B cell (primary cell): Measurements from ENCODE around the gene MORC1. TPM values are rescaled to one million over a fixed set of nuclear protein-coding genes. Genes with fewer than 3 reads are reported as not detected.

Experiments used
- ATAC-seq: fragments of 200-7000 bp; cut with Tn5 transposase; one replicate; pipeline ENCODE4 v1.10.0; 2021; ENCODE audit warnings: low read depth, mild to moderate bottlenecking, moderate number of reproducible peaks, moderate library complexity
- CTCF ChIA-PET: fragments of 350-600 bp; sonication (Branson Sonifier 250); formaldehyde crosslinking; loops from one replicate; lab custom pipeline; 2021; ENCODE audit warnings: antibody characterized with exemption, inconsistent platforms; lab: Charles Lee
- POLR2A ChIA-PET: fragments of 350-600 bp; sonication (Branson Sonifier 250); formaldehyde crosslinking; loops from one replicate; lab custom pipeline; 2021; ENCODE audit warnings: antibody characterized with exemption; lab: Charles Lee
- DNase-seq: peaks from one replicate; pipeline ENCODE4 v3.0.0; 2013
- H2AFZ ChIP-seq: 2 replicates; pipeline ENCODE4 v1.6.1; 2012; ENCODE audit warnings: mild to moderate bottlenecking, low read depth, low read length; ENCODE audit not compliant: insufficient read depth, poor library complexity, severe bottlenecking
- H3K27ac ChIP-seq, 2 donors: 1 replicate in 1 of 2; 2 replicates in 1 of 2; pipeline ENCODE4 v1.5.1; 2012 to 2013; ENCODE audit warnings: low read length in 2 of 2, mild to moderate bottlenecking in 2 of 2, moderate library complexity in 1 of 2
- H3K27me3 ChIP-seq, 4 experiments: fragments of 200-600 bp in 1 of 4; sonication (generic) in 1 of 4; replicated peaks in 1 of 4; 1 replicate in 2 of 4; 2 replicates in 2 of 4; pipeline versions ENCODE4 v1.6.1 to v1.7.0; 2013 to 2016; ENCODE audit warnings: low read length in 3 of 4, mild to moderate bottlenecking in 2 of 4, mixed read lengths in 1 of 4, moderate library complexity in 1 of 4; ENCODE audit not compliant: insufficient read depth in 4 of 4, control insufficient read depth in 3 of 4; ENCODE audit errors: control extremely low read depth in 1 of 4
- H3K36me3 ChIP-seq, 2 experiments: replicated peaks in 1 of 2; 1 replicate in 1 of 2; 2 replicates in 1 of 2; pipeline versions ENCODE4 v1.6.1 to v1.7.1; 2013; ENCODE audit warnings: low read length in 1 of 2; ENCODE audit not compliant: insufficient read depth in 2 of 2, control insufficient read depth in 1 of 2; ENCODE audit errors: control extremely low read depth in 1 of 2, extremely low read depth in 1 of 2
- H3K4me1 ChIP-seq, 2 donors: fragments of 200-600 bp in 1 of 2; sonication (generic) in 1 of 2; 1 replicate in 1 of 2; 2 replicates in 1 of 2; pipeline versions ENCODE4 v1.5.1 to v1.6.1; 2013 to 2017; ENCODE audit warnings: low read length in 2 of 2; ENCODE audit not compliant: control insufficient read depth in 2 of 2, insufficient read depth in 2 of 2
- H3K4me2 ChIP-seq: replicated peaks from 2 replicates; pipeline ENCODE3; 2012; ENCODE audit warnings: mild to moderate bottlenecking, low read depth, low read length; ENCODE audit not compliant: poor library complexity, severe bottlenecking
- H3K4me3 ChIP-seq, 5 experiments: fragments of 200-600 bp in 1 of 5; sonication (generic) in 1 of 5; 1 replicate in 3 of 5; 2 replicates in 2 of 5; pipeline versions ENCODE4 v1.5.1 to v1.7.0; 2011 to 2016; ENCODE audit warnings: low read length in 4 of 5, mild to moderate bottlenecking in 4 of 5, low read depth in 2 of 5, control low read depth in 1 of 5, moderate library complexity in 1 of 5; ENCODE audit not compliant: insufficient read depth in 1 of 5; ENCODE audit errors: control extremely low read depth in 1 of 5, extremely low read depth in 1 of 5
- H3K79me2 ChIP-seq: fragments of 200-600 bp; sonication (generic); one replicate; pipeline ENCODE4 v1.6.0; 2016; ENCODE audit warnings: low read length; ENCODE audit not compliant: control insufficient read depth, insufficient read depth
- H3K9ac ChIP-seq: fragments of 200-600 bp; sonication (generic); 2 replicates; pipeline ENCODE4 v1.6.1; 2017; ENCODE audit warnings: mild to moderate bottlenecking, low read length, moderate library complexity
- H3K9me3 ChIP-seq, 3 donors: one replicate each; pipeline versions ENCODE4 v1.6.1 to v1.7.1; 2013; ENCODE audit warnings: low read length in 2 of 3; ENCODE audit not compliant: control insufficient read depth in 2 of 3, insufficient read depth in 1 of 3; ENCODE audit errors: control extremely low read depth in 1 of 3
- H4K20me1 ChIP-seq: 2 replicates; pipeline ENCODE4 v1.6.0; 2012; ENCODE audit warnings: mild to moderate bottlenecking, low read length; ENCODE audit not compliant: insufficient read depth, control insufficient read depth, poor library complexity, severe bottlenecking
- H3K27ac Mint-ChIP-seq: one replicate; pipeline ENCODE4 v1.8.0; 2021; ENCODE audit warnings: mixed read lengths
- H3K27me3 Mint-ChIP-seq: one replicate; pipeline ENCODE4 v1.8.0; 2021; ENCODE audit warnings: mixed read lengths
- H3K4me1 Mint-ChIP-seq: one replicate; pipeline ENCODE4 v1.8.0; 2021; ENCODE audit warnings: mixed read lengths
- H3K4me3 Mint-ChIP-seq: one replicate; pipeline ENCODE4 v1.8.0; 2021; ENCODE audit warnings: mixed read lengths
- H3K9me3 Mint-ChIP-seq: one replicate; pipeline ENCODE4 v1.8.0; 2022; ENCODE audit warnings: mixed read lengths; ENCODE audit not compliant: insufficient read depth
- CTCF ChIP-seq: fragments of 200-600 bp; IDR thresholded peaks from one replicate; pipeline ENCODE4 v1.8.0; 2022; ENCODE audit warnings: antibody characterized with exemption, mild to moderate bottlenecking
- EZH2 ChIP-seq: IDR thresholded peaks from 2 replicates; pipeline ENCODE4 v1.6.1; 2012; ENCODE audit warnings: borderline replicate concordance, low read depth, mild to moderate bottlenecking, moderate library complexity, low read length; ENCODE audit not compliant: insufficient read depth, poor library complexity, severe bottlenecking
- WGBS: methylation state at CpG from one replicate; pipeline ENCODE4 v1.1.5; 2013; ENCODE audit warnings: missing lambda C conversion rate; ENCODE audit not compliant: insufficient coverage; 5-methylcytosine and 5-hydroxymethylcytosine counted together
- intact Hi-C: fragments of 100-400 bp; cut with micrococcal nuclease; formaldehyde crosslinking; loops from one replicate; pipeline ENCODE4 v1.10.0; 2022
- polyA plus RNA-seq: library from polyadenylated mRNA; depleted of rRNA; stranded (reverse); fragments of >200 nt; gene quantifications from 2 replicates; pipeline ENCODE4 v1.2.3, GENCODE V29; 2012
- total RNA-seq, 2 donors: library from RNA; stranded (reverse); fragments of 120-200 nt in 1 of 2; gene quantifications; 1 replicate in 1 of 2; 2 replicates in 1 of 2; pipeline versions ENCODE4 v1.2.3 to v1.2.4, GENCODE V29; 2013 to 2022

The MORC1 gene
- total and polyA plus RNA-seq, 2 donors (not counting 1 experiment from before 2014, with no cell fraction given): not detected

- Mint-ChIP-seq H3K4me3 (no peak overlapping the region), H3K27ac (no peak overlapping the region), H3K9me3 (no peaks in the 10 kb centered on the region), H3K27me3 (peaks cover 9% of the 10 kb centered on the region), H3K4me1 (no peaks in the 10 kb centered on the region)
- Histone ChIP-seq H2AFZ (no peak overlapping the region), H3K79me2 (no peaks in the 10 kb centered on the region), H3K27ac (no peak overlapping the region), H3K36me3 (no peaks in the 10 kb centered on the region), H3K4me2 (no peak overlapping the region), H3K4me3 (no peak overlapping the region), H4K20me1 (no peaks in the 10 kb centered on the region), H3K4me1 (no peaks in the 10 kb centered on the region), H3K9ac (no peak overlapping the region), H3K27me3 (no peaks in the 10 kb centered on the region), H3K9me3 (no peaks in the 10 kb centered on the region)
- WGBS: 97% methylated on average over 2 of the region's 4 CpGs
- ATAC-seq: no peak
- CTCF ChIA-PET: interaction anchor here (1.2 kb wide), 1 partner anchor 27 kb away, joined by 5 read pairs; no protein-coding TSS in a partner anchor
- no peak for DNase-seq
- POLR2A ChIA-PET: no interaction called here
- TF ChIP-seq CTCF (no peak), EZH2 (no peak)
- intact Hi-C loops: no loop called here
Measured at GRCh38 chr3:109109574-109109973, 8.4 kb downstream of the MORC1 start.

GRCh38 chr3:109098079-109098644 lies 19.8 kb downstream of the MORC1 start:
- no peak for DNase-seq
- 93% methylated on average over 3 of the region's 5 CpGs for WGBS
- POLR2A ChIA-PET: no interaction called here

More at GRCh38 chr3:109098079-109098644, 19.8 kb downstream of the MORC1 start:
- intact Hi-C loops: no loop called here
- Mint-ChIP-seq H3K27me3 (no peaks in the 10 kb centered on the region), H3K9me3 (no peaks in the 10 kb centered on the region), H3K27ac (no peak overlapping the region), H3K4me1 (no peaks in the 10 kb centered on the region), H3K4me3 (no peak overlapping the region)
- no peaks in the 10 kb centered on the region for H3K79me2 ChIP-seq
- H3K36me3 ChIP-seq: no peaks in the 10 kb centered on the region
- no peak overlapping the region for H3K4me3 ChIP-seq
- TF ChIP-seq EZH2 (no peak), CTCF (no peak)
- H3K4me1 ChIP-seq: no peaks in the 10 kb centered on the region
- CTCF ChIA-PET: interaction anchor here (1.3 kb wide), 1 partner anchor 74 kb away, joined by 5 read pairs; no protein-coding TSS in a partner anchor
- H3K27me3 ChIP-seq: no peaks in the 10 kb centered on the region
- no peak overlapping the region for H3K27ac ChIP-seq
- H4K20me1 ChIP-seq: no peaks in the 10 kb centered on the region
- H3K4me2 ChIP-seq: no peak overlapping the region
- no peak overlapping the region for H3K9ac ChIP-seq
- no peak overlapping the region for H2AFZ ChIP-seq
- ATAC-seq: no peak
- no peaks in the 10 kb centered on the region for H3K9me3 ChIP-seq
